Fibroblast of mammary gland (primary cell): ENCODE measurements around the gene NTM.

ENCODE experiments used
- DNase-seq: peaks from one replicate; pipeline ENCODE4 v3.0.0-alpha.2; 2010; ENCODE audit warnings: low read depth
- H3K4me3 ChIP-seq: 2 replicates; pipeline ENCODE4 v1.5.1; 2011; ENCODE audit warnings: low read depth, mild to moderate bottlenecking, low read length, moderate library complexity; ENCODE audit not compliant: control insufficient read depth
- TF ChIP-seq, protein P1 (sequence below): conservative IDR thresholded peaks from 2 replicates; pipeline ENCODE4 v1.5.1; 2011; ENCODE audit warnings: low read depth, low read length, inconsistent platforms; ENCODE audit not compliant: control insufficient read depth, insufficient read depth

NTM gene

DNA sequence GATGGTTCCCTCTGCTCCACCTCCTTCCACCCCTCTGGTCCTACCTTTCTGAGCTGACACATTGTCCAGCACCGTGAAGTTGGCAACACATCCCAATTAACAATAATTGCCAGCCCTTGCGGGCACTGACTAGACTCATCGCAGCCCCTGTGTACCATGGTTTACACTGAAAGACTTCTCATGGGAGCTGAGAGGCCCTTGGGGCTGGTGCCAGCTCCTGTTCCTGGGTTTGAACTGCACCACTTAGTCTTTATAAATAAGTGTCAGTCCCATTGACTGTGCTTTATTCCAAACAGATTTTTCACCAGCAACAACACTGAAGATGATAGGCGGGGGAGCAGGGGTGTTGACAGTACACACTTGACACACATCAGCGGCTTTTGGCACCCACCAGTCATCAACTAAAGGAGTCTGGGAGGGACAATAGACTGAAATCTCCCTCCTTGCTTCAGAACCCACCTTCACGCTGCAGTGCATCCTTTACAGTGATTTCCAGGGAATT, 447.3 kb downstream of the NTM start:
- no peak for DNase-seq
- TF ChIP-seq, protein P1, sequence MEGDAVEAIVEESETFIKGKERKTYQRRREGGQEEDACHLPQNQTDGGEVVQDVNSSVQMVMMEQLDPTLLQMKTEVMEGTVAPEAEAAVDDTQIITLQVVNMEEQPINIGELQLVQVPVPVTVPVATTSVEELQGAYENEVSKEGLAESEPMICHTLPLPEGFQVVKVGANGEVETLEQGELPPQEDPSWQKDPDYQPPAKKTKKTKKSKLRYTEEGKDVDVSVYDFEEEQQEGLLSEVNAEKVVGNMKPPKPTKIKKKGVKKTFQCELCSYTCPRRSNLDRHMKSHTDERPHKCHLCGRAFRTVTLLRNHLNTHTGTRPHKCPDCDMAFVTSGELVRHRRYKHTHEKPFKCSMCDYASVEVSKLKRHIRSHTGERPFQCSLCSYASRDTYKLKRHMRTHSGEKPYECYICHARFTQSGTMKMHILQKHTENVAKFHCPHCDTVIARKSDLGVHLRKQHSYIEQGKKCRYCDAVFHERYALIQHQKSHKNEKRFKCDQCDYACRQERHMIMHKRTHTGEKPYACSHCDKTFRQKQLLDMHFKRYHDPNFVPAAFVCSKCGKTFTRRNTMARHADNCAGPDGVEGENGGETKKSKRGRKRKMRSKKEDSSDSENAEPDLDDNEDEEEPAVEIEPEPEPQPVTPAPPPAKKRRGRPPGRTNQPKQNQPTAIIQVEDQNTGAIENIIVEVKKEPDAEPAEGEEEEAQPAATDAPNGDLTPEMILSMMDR = no peak
- no peak overlapping the region for H3K4me3 ChIP-seq

DNA sequence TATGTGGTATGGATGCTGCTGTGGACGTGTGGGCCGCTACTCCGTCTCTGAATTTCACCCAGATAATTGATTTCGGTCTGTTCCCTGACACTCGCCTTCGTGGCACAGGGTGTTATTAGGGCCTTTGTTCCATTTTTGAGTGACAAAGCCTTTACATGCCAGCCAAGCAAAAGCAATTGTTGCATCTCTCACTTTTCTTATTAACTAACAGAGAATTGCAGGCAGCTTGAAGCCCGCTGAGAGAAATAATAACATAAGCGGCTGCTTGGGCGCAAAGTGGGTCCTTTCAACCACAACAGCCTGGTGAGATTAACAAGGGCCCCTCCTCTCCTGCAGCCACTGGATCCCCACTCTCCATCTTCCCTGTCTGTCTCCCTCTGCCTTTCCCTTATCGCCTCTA, 449.4 kb downstream of the NTM start:
- TF ChIP-seq, protein P1 = no peak
- no peak for DNase-seq
- H3K4me3 ChIP-seq = no peak overlapping the region

DNA sequence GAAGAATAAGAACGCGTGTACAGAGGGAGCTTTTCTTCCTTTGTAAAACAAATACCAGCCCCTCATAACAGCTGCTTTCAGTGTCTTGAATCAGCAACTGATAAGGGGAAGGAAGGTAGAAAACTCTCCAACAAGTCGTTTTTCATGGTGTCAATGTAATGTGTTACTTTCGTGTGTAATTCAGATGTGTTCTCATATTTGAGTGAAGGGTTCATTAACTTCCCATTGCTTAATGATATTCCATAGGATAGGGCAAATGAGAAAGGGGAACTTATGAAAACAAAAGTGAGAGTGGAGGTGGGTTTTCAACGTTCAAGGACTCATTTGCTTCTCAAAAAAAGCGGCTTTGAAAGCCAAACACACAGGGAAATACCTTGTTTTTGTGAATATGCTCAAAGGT, 452.1 kb downstream of the NTM start:
- TF ChIP-seq, protein P1 = no peak
- DNase-seq = no peak
- H3K4me3 ChIP-seq = no peak overlapping the region

DNA sequence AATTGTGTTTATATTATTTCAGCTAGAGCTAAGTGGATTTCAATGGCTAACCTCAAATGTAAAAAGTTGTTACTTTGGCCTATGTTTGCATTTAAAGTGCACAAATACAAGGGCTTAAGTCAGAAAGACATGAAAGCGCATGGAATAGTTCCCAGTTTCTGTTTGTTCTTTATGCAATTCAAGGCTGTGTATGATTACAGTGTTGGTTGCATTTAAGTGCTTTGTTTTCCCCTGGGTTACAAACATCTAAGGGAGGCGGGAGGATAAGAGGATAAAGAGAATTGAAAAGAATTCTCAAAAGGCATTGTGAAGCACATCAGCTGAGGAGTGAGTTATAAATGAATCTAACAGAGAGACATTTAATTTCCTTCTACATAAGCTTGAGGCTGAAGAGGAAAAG, 453.4 kb downstream of the NTM start:
- DNase-seq = no peak
- TF ChIP-seq, protein P1 = no peak
- H3K4me3 ChIP-seq = no peak overlapping the region

DNA sequence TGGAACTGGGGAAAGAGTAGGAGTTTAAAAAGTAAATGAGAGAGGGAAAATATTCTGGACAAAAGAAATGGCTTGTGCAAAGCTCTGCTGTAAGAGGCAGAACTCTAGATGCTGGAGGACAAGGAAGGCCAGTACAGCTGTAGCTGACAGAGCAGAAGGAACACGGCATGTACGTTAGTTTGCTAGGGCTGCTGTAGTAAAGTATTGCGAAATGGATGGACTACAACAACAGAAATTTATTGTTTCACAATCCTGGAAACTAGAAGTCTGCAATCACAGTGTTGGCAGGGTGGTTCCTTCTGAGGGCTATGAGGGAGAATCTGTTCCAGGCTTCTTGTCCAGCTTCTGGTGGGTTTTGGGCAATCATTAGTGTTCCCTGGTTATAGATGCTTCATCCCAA, 454.4 kb downstream of the NTM start:
- peak; percentile 67 for DNase-seq
- TF ChIP-seq, protein P1 = no peak

DNA sequence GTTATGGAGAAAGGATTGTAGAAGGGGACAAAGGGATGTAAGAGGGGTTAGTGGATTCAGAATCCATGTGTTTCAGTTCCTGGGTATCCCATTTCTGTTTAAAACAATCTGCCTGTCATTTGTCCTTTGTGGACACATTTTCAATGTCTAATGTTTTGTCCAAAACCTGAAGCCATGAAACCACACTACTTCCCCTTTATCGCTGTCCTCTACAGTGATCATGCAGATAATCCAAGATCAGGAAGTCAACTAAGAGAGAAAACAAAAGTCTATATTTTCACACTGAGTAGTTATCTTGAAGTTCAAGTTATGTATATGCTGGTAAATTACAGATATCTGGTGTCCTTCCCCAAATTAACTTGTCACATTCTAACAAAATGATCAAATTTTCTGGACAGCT, 457.0 kb downstream of the NTM start:
- TF ChIP-seq, protein P1 = no peak
- no peak overlapping the region for H3K4me3 ChIP-seq
- no peak for DNase-seq

More for the DNA sequence above, 454.4 kb downstream of the NTM start:
- H3K4me3 ChIP-seq = no peak overlapping the region

DNA sequence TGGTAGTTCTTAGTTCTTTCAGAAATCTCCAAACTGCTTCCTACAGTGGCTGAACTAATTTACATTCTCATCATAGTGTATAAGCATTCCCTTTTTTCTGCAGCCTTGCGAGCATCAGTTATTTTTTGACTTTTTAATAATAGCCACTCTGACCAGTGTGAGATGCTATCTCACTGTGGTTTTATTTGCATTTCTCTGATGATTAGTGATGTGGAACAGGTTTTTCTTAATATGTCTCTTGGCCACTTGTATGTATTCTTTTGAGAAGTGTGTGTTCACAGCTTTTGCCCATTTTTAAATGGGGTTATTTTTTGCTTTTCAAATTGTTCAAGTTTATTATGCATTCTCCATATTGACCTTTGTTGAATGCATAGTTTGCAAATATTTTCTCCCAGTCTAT, 459.3 kb downstream of the NTM start:
- TF ChIP-seq, protein P1 = no peak
- no peak for DNase-seq
- no peak overlapping the region for H3K4me3 ChIP-seq
